GM21515 (cell line): ENCODE measurements around the gene COX8A.
"Not testable (repeated sequence)": the region's sequence is repeated elsewhere in the genome, so short reads cannot be mapped to it uniquely, and the experiment has no call there.

Experiments
- ATAC-seq: cut with Tn5 transposase; IDR thresholded peaks from one replicate; pipeline ENCODE4 v1.9.1; 2021; ENCODE audit not compliant: unreplicated experiment

COX8A gene

DNA sequence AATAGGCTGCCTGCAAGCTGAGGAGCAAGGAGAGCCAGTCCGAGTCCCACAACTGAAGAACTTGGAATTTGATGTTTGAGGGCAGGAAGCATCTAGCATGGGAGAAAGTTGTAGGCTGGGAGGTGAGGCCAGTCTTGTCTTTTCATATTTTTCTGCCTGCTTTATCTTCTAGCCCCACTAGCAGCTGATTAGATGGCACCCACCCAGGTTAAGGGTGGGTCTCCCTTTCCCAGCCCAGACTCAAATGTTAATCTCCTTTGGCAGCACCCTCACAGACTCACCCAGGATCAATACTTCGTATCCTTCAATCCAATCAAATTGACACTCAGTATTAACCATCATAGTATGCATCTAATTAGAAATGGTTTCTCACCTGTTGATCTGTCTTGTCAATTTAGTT lies 5.0 kb upstream of the COX8A start:
- no peak for ATAC-seq

DNA sequence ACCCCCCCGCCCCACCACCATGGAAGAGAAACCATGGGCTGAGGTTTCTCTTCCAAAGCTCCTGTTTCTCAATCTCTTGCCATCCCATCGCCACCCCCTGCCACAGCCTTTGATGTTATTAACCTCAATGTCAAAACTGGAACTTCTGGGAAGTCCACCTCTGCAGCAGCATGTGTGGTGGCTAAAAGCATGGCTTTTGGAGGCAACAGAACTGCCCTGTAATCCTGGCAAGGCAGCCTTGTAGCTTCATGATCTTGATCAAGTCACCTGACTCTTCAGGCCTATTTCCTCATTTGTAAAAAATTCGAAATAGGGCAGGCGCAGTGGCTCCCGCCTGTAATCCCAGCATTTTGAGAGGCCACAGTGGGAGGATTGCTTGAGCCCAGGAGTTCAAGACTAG lies 3.5 kb upstream of the COX8A start:
- no peak for ATAC-seq

DNA sequence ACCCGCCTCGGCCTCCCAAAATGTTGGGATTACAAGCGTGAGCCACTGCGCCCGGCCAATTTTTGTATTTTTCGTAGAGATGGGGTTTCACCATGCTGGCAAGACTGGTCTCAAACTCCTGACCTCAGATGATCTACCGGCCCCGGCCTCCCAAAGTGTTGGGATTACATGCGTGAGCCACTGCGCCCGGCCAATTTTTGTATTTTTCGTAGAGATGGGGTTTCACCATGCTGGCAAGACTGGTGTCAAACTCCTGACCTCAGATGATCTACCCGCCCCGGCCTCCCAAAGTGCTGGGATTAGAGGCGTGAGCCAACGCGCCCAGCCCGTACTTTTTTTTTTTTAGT lies 535 bp upstream of the COX8A start:
- not testable (repeated sequence) for ATAC-seq

DNA sequence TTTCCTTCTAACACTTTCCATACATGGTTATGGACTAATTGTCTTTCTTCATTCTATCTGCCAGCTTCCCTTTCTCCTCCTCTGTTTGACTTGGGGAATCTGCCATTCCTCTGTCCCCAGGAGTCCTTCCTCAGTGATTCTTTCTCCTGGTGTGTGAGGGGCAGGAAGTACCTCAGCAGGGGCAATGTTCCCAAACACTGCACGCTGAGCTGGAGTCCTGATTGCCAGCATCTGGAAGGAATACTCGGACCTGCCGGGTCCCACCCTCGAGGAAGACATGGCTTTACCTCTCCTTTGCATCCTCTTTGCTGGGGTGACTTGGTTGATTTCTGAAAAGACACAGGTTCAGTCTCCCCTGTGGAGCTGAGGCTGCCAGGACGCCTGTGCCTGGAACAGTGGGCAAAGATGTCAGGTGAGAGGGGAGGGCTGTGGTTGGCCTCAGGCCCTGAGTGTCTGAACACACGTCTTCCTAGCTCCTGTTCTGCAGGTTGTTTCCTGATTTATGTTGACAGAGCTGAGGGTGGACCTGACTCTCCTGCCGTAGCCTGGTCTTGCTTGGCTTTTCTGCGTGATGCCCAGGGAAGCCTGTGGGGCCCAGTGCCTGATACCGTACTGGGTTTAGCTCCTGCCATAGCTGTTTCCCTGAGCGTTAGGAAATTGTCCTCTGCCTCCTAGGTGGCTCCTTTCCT lies 4.3 kb downstream of the COX8A start:
- ATAC-seq = no peak

DNA sequence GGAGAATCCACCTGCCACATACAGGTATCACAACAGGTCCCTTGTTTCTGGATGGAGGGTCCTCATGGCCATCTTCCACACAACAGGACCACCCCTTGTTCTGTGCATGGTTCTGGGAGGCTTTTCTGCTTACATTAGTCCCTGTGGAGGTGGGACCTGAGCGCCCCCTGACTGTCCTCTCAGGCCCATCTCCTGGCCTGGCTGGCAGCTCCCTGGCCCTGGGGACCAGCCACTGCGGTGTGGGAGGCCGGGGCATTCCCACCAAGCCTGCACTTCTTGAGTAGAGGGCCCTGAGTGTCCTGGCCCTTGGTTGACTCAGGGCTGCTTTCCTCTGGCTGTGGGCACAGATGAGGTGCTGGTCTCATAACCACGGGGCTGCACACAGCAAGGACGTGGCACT lies 5.0 kb downstream of the COX8A start:
- ATAC-seq = no peak

DNA sequence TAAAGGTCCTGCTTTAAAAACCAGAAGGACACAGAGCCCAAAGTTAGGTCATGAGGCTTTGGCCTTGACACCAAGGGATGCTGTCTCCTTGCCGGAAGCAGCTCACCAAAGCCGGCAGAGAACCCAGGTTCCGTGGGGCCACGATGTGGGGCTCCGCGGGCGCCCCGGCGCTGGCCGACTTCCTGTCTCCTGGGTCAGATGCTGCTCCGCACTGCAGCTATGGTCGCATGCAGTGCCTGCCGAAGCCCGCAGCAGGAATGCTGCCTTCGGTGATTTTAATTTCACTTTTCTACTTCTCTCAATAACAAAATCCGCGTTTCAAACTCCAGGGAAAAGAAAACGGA lies 11.4 kb downstream of the COX8A start:
- no peak for ATAC-seq

DNA sequence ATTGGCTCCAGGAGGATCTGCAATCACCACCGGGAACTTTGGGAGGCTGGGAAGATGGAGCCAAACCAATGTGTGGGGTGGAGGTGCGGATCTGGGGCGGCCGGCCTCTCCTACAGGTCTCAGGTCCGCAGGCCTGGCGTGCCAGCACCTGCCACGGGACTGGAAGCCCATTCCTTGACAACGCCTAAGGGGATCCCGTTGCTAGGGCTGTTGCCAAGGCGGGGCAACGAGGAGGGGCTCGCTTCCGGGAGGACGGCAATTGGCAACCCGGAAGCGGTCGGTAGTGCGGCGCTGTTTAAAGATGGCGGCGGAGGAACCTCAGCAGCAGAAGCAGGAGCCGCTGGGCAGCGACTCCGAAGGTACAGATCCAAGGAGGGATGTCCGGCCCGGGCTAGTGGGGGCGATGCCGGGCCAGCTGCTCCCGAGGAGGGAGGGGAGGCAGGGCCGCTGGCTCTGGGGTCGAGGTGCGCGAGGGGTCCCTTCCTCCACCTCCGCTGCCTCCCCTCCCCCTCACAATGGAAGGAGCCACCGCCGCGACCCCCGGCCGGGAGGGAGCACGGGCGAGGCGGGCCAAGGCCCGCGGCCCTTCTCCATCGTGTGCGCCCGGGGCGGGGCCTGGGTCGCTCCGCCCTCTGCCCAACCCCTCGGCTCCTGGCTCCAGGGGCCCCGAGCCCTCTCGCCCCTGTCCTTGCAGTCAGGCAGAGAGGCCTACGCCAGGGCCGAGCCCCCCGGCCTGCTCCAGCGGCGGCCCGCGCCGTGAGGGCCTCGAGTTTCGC lies 11.9 kb downstream of the COX8A start, which contains the start of gene OTUB1:
Gene OTUB1 (plus strand): TSS at position 283 of the 776 bp plus-strand sequence. CDS start 19 bp downstream, at position 302.
- peak; percentile 86 for ATAC-seq

DNA sequence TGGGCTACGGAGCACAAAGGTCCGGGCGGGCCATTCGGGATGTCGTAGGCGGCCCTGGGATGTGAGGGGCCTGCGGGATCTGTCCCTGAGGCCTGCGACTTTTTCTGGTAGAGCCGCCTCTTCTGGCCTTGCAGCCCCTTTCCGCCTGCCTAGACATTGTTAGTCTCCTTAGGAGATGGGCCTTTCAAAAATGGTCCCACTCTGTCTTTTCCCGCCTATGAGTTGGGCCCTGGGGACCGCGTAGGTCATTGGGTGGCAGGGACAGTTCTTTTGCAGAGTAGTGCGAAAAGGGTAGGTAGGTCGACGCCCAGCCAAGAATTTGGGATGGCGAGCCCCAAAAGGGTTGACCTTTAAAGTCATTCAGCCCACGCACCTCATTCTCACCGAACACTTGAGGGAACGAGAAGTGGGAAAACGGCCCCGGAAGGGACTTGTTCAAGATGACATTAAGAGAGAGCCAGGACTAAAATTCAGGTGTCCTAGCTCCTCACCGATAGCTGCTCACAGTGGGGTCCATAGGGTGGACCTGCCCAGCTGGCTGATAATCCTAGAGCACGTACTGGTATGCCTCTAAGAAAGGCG lies 12.6 kb downstream of the COX8A start:
- ATAC-seq = no peak

DNA sequence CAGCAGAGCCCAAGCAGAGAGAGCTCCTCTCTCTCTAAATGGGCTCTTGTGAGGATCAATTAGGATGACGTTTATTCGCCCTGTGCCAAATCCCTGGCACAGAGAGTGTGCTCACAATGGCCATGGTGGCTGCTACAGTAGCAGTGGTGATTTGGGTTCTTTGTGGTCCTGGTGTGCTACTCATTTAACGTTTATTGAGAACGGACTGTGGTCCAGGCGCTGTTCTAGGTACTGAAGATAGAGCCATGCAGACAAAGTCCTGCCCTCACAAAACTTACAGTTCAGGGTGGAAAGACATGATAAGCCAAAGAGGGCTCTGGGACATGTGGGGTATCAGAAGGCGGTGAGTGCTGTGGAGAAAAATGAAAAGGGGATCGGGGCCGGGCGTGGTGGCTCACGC lies 17.1 kb downstream of the COX8A start:
- ATAC-seq = no peak

DNA sequence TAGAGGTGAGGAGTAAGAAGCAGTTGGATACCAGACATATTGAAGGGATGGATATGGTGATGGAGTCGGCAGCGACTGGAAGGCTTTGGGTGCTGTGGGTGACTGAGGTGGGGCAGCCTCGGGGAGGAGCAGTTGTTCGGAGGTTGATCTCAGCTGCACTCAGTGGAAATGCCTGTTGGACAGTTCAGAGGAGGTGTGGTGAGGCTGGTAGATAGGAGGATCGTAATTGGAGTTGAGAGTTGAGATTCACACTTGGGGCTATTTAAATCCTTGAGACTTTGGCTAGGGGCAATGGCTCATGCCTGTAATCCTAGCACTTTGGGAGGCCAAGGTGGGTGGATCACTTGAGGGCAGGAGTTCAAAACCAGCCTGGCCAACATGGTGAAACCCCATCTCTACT lies 18.7 kb downstream of the COX8A start:
- ATAC-seq = no peak

DNA sequence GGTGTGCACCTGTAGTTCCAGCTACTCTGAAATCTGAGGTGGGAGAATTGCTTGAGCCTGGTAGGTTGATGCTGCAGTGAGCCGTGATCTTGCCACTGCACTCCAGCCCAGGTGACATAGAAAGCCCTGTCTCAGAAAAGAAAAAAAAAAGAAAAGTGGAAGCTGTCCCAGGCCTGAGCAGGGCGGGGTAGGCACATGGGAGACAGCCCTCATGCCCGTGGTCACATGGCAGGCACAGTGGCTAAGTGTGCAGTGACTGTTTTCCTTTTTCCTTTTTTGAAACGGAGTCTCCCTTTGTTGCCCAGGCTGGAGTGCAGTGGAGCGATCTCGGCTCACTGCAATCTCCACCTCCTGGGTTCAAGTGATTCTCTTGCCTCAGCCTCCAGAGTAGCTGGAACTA lies 19.6 kb downstream of the COX8A start:
- ATAC-seq = no peak

DNA sequence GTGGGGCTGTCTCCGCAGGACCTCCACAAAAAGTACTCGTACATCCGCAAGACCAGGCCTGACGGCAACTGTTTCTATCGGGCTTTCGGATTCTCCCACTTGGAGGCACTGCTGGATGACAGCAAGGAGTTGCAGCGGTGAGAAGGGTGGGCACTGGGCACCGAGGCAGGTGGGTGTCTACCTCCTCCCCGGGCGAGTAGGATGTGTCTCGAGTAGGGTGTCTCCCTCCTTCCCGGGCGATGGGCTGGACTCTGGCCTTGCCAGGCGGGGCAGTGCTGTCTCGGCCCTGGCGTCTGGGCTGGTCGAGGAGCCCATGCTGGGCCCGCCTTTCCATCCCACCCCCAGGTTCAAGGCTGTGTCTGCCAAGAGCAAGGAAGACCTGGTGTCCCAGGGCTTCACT lies 22.1 kb downstream of the COX8A start:
- no peak for ATAC-seq

DNA sequence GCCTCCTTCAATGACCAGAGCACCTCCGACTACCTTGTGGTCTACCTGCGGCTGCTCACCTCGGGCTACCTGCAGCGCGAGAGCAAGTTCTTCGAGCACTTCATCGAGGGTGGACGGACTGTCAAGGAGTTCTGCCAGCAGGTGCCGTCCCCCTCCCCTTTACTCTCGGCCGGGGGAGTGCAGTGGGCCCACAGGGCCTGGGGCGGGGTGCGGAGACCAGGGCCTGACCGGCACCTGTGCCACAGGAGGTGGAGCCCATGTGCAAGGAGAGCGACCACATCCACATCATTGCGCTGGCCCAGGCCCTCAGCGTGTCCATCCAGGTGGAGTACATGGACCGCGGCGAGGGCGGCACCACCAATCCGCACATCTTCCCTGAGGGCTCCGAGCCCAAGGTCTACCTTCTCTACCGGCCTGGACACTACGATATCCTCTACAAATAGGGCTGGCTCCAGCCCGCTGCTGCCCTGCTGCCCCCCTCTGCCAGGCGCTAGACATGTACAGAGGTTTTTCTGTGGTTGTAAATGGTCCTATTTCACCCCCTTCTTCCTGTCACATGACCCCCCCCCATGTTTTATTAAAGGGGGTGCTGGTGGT lies 22.8 kb downstream of the COX8A start:
- no peak for ATAC-seq

DNA sequence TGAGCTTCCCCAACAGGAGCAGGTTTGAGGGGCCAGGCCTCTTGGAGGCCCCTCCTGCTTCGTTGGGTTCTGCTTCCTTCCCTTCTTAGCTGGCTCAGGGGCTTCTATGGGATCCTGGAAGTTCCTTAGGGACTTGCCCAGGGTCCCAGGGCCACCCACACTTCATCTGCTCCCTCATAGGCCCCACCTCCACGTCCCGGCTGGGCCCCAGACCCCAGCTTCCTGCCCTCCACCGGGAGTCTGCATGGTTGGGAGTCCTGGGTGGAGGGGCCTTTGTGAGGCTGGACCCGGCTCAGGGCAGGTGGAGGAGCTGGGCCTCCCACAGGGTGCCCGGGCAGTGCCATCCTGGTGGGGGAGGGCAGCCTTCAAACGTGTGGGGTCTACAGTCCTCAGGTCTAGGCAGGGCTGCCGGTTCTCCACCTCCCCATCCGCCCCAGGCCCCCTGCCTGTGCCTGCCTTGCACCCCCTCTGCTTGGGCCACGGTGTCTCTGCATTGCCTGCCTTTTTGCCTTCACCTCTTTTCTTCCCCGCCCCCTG lies 23.4 kb downstream of the COX8A start:
- ATAC-seq = no peak

DNA sequence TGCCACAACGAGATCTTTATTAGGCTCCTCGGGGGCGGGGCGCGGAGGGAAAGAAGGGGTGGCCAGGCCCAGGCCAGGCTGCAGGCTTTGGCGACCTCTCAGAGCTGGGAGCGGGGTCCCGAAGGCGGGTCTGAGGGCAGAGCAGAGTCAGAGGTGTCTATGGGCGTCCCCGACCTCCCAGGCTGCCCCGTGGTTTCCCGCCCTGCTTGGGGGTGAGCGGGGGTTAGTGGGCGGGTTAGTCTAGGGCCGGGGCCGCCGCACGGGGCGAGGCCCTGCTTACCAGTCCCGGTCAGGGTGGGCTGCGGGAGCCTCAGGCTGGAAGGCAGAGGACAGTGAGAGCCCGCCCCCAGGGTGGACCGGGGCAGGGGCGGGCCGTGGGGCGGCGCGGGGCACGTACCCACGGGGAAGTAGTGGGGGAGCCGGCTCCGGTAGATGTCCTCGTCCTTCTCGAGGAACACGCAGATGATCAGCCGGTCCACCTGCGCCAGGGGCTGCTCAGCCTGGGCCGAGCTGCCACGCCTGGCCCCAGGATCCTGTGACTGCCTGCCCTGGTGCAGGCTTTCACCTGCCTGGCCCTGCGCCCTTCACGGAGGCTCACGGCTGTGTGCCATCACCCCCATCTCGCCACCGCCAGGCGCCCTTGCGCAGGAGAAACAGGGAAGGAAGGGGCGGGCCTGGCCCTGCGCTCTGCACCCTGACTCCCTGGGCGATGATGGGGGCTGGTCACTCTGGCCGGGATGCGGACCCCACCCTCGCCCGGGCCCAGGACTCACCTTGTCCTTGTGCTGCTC lies 24.3 kb downstream of the COX8A start:
- no peak for ATAC-seq

DNA sequence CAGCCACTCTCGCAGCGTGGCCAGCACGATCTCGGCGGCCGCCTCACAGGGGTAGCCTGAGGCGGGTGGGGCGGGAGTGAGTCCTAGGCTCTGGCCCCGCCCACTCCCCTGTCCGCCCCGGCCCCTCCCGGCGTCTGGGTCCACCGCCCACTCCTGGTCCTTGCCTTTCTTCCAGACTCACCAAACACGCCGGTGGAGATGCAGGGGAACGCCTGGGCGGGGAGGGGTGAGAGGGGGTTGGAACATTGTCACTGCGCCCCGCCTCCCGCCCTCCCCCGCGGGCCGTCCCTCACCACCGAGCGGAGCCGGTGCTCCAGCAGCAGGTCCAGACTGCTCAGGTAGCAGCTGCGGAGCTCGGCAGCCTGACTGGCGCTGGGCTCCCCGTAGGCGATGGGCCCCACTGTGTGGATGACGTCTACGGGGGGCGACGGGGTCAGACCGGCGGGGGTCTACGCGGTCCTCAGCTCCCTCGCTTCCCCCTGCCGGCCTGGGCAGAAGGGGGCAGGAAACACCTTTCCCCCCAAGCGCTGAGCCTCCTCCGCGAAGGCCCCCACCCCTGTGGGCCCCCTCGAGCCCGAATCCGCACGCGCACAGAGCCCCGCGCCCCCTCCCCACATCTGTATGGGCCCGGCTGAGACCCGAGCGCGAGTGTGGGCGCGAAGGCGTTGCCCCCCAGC lies 25.1 kb downstream of the COX8A start:
- ATAC-seq = no peak

DNA sequence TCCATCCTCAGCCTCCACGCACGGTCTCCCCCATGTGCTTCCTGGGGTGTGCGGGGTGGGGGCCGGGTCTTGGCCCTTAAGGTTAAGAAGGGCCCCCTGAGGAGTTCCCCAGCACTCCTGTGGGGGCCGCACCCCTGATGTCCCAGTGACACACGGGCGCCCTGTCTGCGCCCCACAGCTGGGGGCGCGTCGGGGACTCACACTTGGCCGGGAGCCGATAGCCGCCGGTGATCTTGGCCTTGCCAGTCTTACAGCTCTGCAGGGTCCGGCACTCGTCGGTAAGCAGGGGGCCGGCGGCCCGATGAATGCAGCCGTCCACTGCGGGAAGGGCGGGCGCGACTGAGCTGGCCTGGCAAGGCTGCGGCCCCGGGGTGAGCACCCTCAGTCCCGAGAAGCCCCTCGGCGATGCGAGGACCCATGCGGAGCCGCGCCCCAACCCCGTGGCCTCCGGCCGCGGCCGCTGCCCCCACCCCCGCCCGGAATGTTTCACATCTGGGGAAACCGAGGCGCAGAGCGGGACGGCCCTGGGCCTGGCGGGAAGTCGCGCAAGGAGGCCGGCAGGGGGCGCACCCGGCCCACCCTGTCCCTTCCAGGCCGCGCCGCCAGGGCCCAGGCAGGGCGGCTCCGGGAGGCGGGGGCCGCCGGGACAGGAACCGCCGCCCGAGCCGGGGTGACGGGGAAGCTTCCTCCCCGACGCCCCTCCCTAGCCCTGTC lies 25.8 kb downstream of the COX8A start:
- ATAC-seq = no peak

DNA sequence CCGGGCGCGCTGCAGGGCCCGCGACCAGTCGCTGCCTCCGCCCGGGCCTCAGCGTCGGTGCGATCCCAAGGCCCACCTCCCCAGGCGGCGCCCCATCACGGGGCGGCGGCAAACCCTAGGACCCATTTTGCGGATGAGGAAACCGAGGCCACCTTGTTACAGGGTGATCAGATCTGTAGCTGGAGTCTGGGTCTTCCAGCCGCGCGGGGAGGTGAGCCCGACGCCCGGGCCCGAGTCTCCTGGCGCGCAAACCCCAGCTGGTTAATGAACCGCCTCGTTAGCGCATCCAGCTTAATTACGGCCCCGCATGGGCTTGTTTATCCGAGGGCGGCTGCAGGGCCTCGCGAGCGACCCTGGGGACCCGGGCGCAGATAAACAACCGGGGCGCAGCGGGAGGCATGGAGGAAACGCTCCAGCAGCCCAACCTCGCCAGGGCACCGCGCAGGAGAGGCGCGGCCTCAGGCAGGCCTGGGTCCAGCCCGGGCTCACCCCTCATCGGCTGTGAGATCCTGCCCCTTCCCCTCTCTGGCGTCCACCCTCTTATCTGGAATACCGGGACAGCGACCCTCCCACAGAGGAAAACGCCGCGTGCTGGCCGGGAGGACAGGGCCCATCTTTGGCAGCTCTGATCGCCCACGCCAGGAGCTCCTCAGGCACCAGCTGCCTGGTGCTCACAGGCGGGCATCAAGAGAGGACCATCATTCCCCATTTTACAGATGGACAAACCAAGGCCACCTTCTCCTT lies 26.5 kb downstream of the COX8A start:
- no peak for ATAC-seq
